ENCODE results near the gene MRPS18A.

Gene MRPS18A

GRCh38 chr6:43699564-43700186 lies 12.1 kb upstream of the MRPS18A start:
- Histone ChIP-seq H3K79me2 (ENCODE audit: insufficient read depth, low read length) (no peaks in the 10 kb centered on the region), H3K27me3 (ENCODE audit: insufficient read depth, low read length, poor library complexity, severe bottlenecking) (peaks cover 14% of the 10 kb centered on the region), H3K4me1 (ENCODE audit: insufficient read depth, low read length, poor library complexity, severe bottlenecking) (no peaks in the 10 kb centered on the region), H3K9me3 (ENCODE audit: insufficient read depth, low read depth, low read length) (no peaks in the 10 kb centered on the region), H3K4me2 (ENCODE audit: low read depth, low read length, poor library complexity, severe bottlenecking) (no peak overlapping the region), H4K20me1 (ENCODE audit: insufficient read depth, low read length, poor library complexity, severe bottlenecking) (no peaks in the 10 kb centered on the region), H2AFZ (ENCODE audit: low read length) (no peak overlapping the region), H3K9me2 (replicated peaks; ENCODE audit: low read depth, low read length) (no peaks in the 10 kb centered on the region), H3F3A (ENCODE audit: low read depth) (no peaks in the 10 kb centered on the region), H3K4me3 (ENCODE audit: low read length, poor library complexity, severe bottlenecking) (no peak overlapping the region), H3K36me3 (ENCODE audit: insufficient read depth, low read length) (no peaks in the 10 kb centered on the region), H3K9ac (ENCODE audit: low read depth, low read length, poor library complexity, severe bottlenecking) (no peak overlapping the region)
- TF ChIP-seq EZH2phosphoT487 (IDR thresholded peaks at IDR 0.05; ENCODE audit: borderline replicate concordance) (no peak), CTCF (conservative IDR thresholded peaks at IDR 0.05; ENCODE audit: low read length) (no peak)

GRCh38 chr6:43698584-43699349 lies 11.2 kb upstream of the MRPS18A start:
- H3K79me2 ChIP-seq (ENCODE audit: insufficient read depth, low read length) = no peaks in the 10 kb centered on the region
- peaks cover 18% of the 10 kb centered on the region for H3K27me3 ChIP-seq (ENCODE audit: insufficient read depth, low read length, poor library complexity, severe bottlenecking)
- H3K4me2 ChIP-seq (ENCODE audit: low read depth, low read length, poor library complexity, severe bottlenecking) = no peak overlapping the region
- H3K36me3 ChIP-seq (ENCODE audit: insufficient read depth, low read length) = no peaks in the 10 kb centered on the region
- no peak overlapping the region for H3K4me3 ChIP-seq (ENCODE audit: low read length, poor library complexity, severe bottlenecking)
- no peak overlapping the region for H2AFZ ChIP-seq (ENCODE audit: low read length)
- no peak overlapping the region for H3K9ac ChIP-seq (ENCODE audit: low read depth, low read length, poor library complexity, severe bottlenecking)
- TF ChIP-seq CTCF (conservative IDR thresholded peaks at IDR 0.05; ENCODE audit: low read length) (no peak), EZH2phosphoT487 (IDR thresholded peaks at IDR 0.05; ENCODE audit: borderline replicate concordance) (no peak)
- no peaks in the 10 kb centered on the region for H3K9me3 ChIP-seq (ENCODE audit: insufficient read depth, low read depth, low read length)
- no peaks in the 10 kb centered on the region for H4K20me1 ChIP-seq (ENCODE audit: insufficient read depth, low read length, poor library complexity, severe bottlenecking)
- H3F3A ChIP-seq (ENCODE audit: low read depth) = no peaks in the 10 kb centered on the region
- H3K4me1 ChIP-seq (ENCODE audit: insufficient read depth, low read length, poor library complexity, severe bottlenecking) = no peaks in the 10 kb centered on the region
- no peaks in the 10 kb centered on the region for H3K9me2 ChIP-seq (replicated peaks; ENCODE audit: low read depth, low read length)

- no peak overlapping the region for H3K9ac ChIP-seq (ENCODE audit: low read depth, low read length, poor library complexity, severe bottlenecking)
- H3K79me2 ChIP-seq (ENCODE audit: insufficient read depth, low read length) = no peaks in the 10 kb centered on the region
- H3F3A ChIP-seq (ENCODE audit: low read depth) = no peaks in the 10 kb centered on the region
- no peaks in the 10 kb centered on the region for H3K36me3 ChIP-seq (ENCODE audit: insufficient read depth, low read length)
- H3K9me3 ChIP-seq (ENCODE audit: insufficient read depth, low read depth, low read length) = no peaks in the 10 kb centered on the region
- no peaks in the 10 kb centered on the region for H3K9me2 ChIP-seq (replicated peaks; ENCODE audit: low read depth, low read length)
- H3K4me1 ChIP-seq (ENCODE audit: insufficient read depth, low read length, poor library complexity, severe bottlenecking) = no peaks in the 10 kb centered on the region
- H4K20me1 ChIP-seq (ENCODE audit: insufficient read depth, low read length, poor library complexity, severe bottlenecking) = no peaks in the 10 kb centered on the region
- TF ChIP-seq CTCF (conservative IDR thresholded peaks at IDR 0.05; ENCODE audit: low read length) (no peak), EZH2phosphoT487 (IDR thresholded peaks at IDR 0.05; ENCODE audit: borderline replicate concordance) (no peak)
- no peak overlapping the region for H3K4me2 ChIP-seq (ENCODE audit: low read depth, low read length, poor library complexity, severe bottlenecking)
- H2AFZ ChIP-seq (ENCODE audit: low read length) = no peak overlapping the region
- H3K27me3 ChIP-seq (ENCODE audit: insufficient read depth, low read length, poor library complexity, severe bottlenecking) = peaks cover 27% of the 10 kb centered on the region
- no peak overlapping the region for H3K4me3 ChIP-seq (ENCODE audit: low read length, poor library complexity, severe bottlenecking)
Measured at GRCh38 chr6:43697421-43697820, 9.8 kb upstream of the MRPS18A start.

Measured in Loucy (cell line).